ENCODE results near the gene GLUL. TPM values are rescaled to one million over a fixed set of nuclear protein-coding genes. Genes with fewer than 3 reads are reported as not detected.

The GLUL gene
- total RNA-seq, 4 donors from 2014 or later: 2,071 to 4,011 (median 3,051) TPM

- intact Hi-C loops (cut with DNase I): loop anchor here (1.0 to 10.0 kb wide), 3 partner anchors 185 to 1242 kb away; partner anchors contain the start of gene ARPC5
- Histone ChIP-seq H3K27ac (replicated peaks in 1 of 4) (peak overlapping the region; percentile 97 to 99 (median 98)), H3K36me3 (peaks cover 19 to 32% (median 26%) of the 10 kb centered on the region in 4 donors), H3K4me3 (peak overlapping the region; percentile 83 to 96 (median 96)), H3K4me1 (peaks cover 39 to 55% (median 48%) of the 10 kb centered on the region in 4 donors), H3K27me3 (peaks cover 0 to 4% (median 0%) of the 10 kb centered on the region in 4 donors), H3K9me3 (no peaks in the 10 kb centered on the region)
- DNase-seq (ENCODE audit: extremely low spot score): peak; percentile 94
- no peak for TF ChIP-seq POLR2A (IDR thresholded peaks at IDR 0.05; ENCODE audit: low read depth)
- TF ChIP-seq EP300 (IDR thresholded peaks at IDR 0.05): no peak
- no peak for TF ChIP-seq CTCF (IDR thresholded peaks at IDR 0.05)
- 27% methylated on average over 23 of the region's 47 CpGs for WGBS
Observed at GRCh38 chr1:182392050-182393028, 749 bp upstream of the GLUL start.

- no peak for DNase-seq (ENCODE audit: extremely low spot score)
- Histone ChIP-seq H3K36me3 (peaks cover 32 to 45% (median 39%) of the 10 kb centered on the region in 4 donors), H3K4me3 (peak overlapping the region; percentile 83 to 96 (median 96)), H3K27me3 (peaks cover 0 to 4% (median 0%) of the 10 kb centered on the region in 4 donors), H3K9me3 (no peaks in the 10 kb centered on the region), H3K27ac (replicated peaks in 1 of 4) (peak overlapping the region; percentile 97 to 99 (median 98)), H3K4me1 (peaks cover 42 to 56% (median 49%) of the 10 kb centered on the region in 4 donors)
- intact Hi-C loops (cut with DNase I): loop anchor here (2.0 to 10.0 kb wide), 3 partner anchors 100 to 1244 kb away; partner anchors contain the start of gene ARPC5
- WGBS: 0% methylated on average over 6 of the region's 35 CpGs
- TF ChIP-seq CTCF (IDR thresholded peaks at IDR 0.05) (peak in 1 of 3 experiments; percentile 37), EP300 (IDR thresholded peaks at IDR 0.05) (no peak)
Observed at GRCh38 chr1:182391028-182391361, 595 bp downstream of the GLUL start.

GRCh38 chr1:182389619-182390047 is 2.0 kb downstream of the GLUL start:
- H3K27me3 ChIP-seq: peaks cover 0 to 4% (median 0%) of the 10 kb centered on the region in 4 donors
- peak; percentile 58 to 60 for TF ChIP-seq POLR2AphosphoS5 (IDR thresholded peaks at IDR 0.05)
- no peak for TF ChIP-seq EP300 (IDR thresholded peaks at IDR 0.05)
- TF ChIP-seq CTCF (IDR thresholded peaks at IDR 0.05): no peak
- TF ChIP-seq POLR2A (IDR thresholded peaks at IDR 0.05; ENCODE audit: low read depth): peak; percentile 6
- 5% methylated on average over 13 of the region's 13 CpGs for WGBS
- H3K27ac ChIP-seq (replicated peaks in 1 of 4): peak overlapping the region; percentile 97 to 99 (median 98)
- DNase-seq (ENCODE audit: extremely low spot score): no peak
- intact Hi-C loops (cut with DNase I): loop anchor here (2.0 to 10.0 kb wide), 3 partner anchors 99 to 1245 kb away; partner anchors contain the start of gene ARPC5
- peaks cover 46 to 59% (median 53%) of the 10 kb centered on the region in 4 donors for H3K36me3 ChIP-seq
- peak overlapping the region; percentile 83 to 96 (median 96) for H3K4me3 ChIP-seq
- H3K9me3 ChIP-seq: no peaks in the 10 kb centered on the region
- peaks cover 47 to 66% (median 55%) of the 10 kb centered on the region in 4 donors for H3K4me1 ChIP-seq

GRCh38 chr1:182388392-182389134 is 3.0 kb downstream of the GLUL start:
- TF ChIP-seq CTCF (IDR thresholded peaks at IDR 0.05): no peak
- TF ChIP-seq POLR2AphosphoS5 (IDR thresholded peaks at IDR 0.05): peak; percentile 12 to 64
- TF ChIP-seq EP300 (IDR thresholded peaks at IDR 0.05): no peak
- TF ChIP-seq POLR2A (IDR thresholded peaks at IDR 0.05; ENCODE audit: low read depth): peak; percentile 2
- Histone ChIP-seq H3K36me3 (peaks cover 57 to 70% (median 64%) of the 10 kb centered on the region in 4 donors), H3K9me3 (no peaks in the 10 kb centered on the region)

More at GRCh38 chr1:182388392-182389134, 3.0 kb downstream of the GLUL start:
- Histone ChIP-seq H3K4me1 (peaks cover 51 to 68% (median 64%) of the 10 kb centered on the region in 4 donors), H3K4me3 (peak overlapping the region; percentile 83 to 96 (median 96)), H3K27ac (replicated peaks in 1 of 4) (peak overlapping the region; percentile 97 to 99 (median 98)), H3K27me3 (peaks cover 0 to 4% (median 0%) of the 10 kb centered on the region in 4 donors)
- WGBS: 82% methylated on average over 5 of the region's 5 CpGs
- intact Hi-C loops (cut with DNase I): no loop called here
- DNase-seq (ENCODE audit: extremely low spot score): no peak
